Stimulated activated CD4-positive, alpha-beta T cell treated with anti-CD3 and anti-CD28 coated beads, Interleukin-1b, Interleukin-23, amount 100 ng/mL, for 1 hour (primary cell): Measurements from ENCODE around the gene CS.
A peak's percentile ranks its signal among the peaks of the same experiment; 100 is the strongest.
"Not testable (repeated sequence)": the region's sequence is repeated elsewhere in the genome, so short reads cannot be mapped to it uniquely, and the experiment has no call there.

ENCODE experiments used
- DNase-seq, 2 donors: peaks; one replicate each; pipeline ENCODE4 v3.0.0-alpha.2; 2020; ENCODE audit warnings: low read depth in 2 of 2

Gene CS

DNA sequence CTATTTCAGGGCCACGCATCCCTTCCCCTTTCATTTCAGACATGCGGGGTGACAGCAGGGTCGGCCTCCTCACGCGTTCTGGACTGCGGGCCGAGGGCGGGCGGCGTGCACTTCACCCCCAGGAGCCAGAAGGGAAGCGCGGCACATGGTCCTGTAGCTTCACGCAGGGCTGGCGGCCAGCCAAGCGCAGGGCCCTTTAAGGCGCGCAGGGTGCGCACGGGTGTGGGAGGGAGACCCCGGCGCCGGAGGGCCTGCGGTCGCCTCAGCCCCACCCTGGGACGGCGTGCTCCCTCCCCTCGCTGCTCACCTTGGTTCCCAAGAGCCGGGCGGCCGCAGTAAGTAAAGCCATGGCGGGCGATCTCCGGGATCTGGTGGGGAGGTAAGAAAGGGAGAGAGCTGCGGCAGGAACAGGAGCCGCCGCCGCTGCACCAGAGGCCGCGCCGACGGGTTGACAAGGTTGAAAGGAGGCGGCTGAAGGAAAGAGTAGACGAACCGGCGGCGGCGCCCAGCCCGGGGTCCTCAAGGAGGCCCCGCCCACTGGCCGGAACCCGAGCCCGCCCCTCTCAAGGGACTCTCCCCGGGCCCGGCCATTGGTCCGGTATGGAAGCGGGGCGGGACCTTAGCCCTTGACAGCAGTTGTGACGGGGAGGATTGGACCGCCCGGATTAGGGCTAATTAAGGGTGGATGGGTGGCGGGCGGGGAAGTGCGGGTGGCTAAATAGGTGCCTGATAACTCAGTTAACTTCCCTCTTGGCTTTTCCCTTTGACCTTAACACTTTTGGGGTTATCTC is at the start of gene CS:
Gene CS (minus strand): TSS at position 478 of the 791 bp plus-strand sequence. CDS start 129 bp downstream, at position 349.
- peak; percentile 95 to 97 for DNase-seq

DNA sequence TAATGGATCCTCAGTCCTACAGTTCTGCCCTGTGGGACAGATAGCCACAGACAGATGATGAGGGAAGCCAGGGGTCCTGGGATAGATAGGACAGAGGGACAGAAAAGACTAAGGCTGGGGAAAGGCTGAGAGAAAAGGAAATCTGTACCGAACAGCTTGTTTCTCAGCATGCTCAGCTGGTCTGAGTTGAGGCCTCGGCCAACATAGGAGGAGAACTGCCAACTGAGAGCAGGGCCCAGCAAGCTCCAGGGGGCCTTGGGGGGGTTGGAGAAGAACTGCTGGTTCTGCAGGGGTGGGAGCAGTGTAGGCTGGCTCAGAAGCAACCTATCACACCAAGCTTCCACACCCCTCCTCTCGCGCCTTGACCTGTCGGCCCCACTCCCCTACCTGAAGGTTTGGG is 48.6 kb upstream of the CS start:
- DNase-seq, result no peak

DNA sequence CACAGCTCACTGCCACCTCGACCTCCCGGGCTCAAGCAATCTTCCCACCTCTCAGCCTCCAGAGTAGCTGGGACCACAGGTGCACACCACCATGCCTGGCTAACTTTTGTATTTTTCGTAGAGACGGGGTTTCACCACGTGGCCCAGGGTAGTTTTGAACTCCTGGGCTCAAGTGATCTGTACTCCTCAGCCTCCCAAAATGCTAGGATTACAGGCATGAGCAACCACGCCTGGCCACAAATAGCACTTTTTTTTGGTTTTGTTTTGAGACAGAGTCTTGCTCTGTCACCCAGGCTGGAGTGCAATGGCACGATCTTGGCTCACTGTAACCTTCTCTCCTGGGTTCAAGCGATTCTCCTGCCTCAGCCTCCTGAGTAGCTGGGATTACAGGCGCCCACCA is 47.1 kb upstream of the CS start:
- not testable (repeated sequence) for DNase-seq

DNA sequence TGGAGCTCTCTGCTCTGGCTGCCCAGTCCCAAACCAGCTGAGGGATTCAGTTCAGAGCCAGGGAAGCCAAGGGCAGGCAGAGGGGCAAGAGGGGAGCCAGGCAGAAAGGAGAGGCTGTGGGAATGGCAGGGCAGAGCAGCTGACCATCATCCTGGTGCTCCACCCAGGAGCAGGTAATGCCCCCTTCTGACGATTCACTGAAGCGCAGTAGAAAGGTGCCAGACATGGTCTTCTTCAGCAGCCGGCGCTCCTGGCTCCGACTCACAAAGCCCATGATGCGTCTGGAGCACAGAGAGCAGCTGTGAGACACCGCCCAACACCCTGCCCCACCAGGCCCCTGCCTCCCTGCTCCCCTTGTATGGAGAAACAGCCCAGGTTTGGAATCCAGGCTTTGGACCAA is 46.5 kb upstream of the CS start:
- DNase-seq, result no peak

DNA sequence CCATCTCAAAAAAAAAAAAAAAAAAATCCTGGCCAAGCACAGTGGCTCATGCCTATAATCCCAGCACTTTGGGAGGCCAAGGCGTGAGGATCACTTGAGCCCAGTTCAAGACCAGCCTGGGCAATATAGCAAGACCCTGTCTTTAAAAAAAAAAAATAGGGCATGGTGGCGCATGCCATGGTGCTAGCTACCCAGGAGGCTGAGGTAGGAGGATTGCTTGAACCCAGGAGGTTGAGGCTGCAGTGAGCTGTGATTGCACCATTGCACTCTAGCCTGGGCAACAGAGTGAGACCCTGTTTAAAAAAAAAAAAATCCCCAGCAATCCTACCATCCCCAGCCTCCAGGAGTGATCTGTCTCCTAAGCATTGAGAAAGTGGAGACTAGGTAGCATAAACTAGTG is 42.2 kb upstream of the CS start:
- not testable (repeated sequence) for DNase-seq

DNA sequence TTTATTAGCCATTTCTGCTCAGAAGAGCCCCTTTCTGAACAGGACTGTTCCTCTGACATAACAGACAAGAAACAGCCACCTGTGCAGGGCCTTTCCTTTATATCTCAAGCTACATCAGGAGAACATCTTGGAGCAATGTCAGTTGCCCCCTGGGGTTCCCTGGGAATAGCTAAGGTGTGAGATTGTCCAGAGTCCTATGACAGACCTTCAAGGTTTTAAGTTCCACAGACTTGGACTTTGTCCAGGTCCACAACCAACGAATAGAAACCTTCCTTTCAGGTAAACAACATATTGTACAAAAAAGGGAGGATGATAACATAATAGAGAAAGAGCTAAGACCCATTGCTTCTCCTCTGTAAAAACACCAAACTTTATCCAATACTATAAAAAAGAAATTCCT is 41.5 kb upstream of the CS start:
- no peak for DNase-seq

DNA sequence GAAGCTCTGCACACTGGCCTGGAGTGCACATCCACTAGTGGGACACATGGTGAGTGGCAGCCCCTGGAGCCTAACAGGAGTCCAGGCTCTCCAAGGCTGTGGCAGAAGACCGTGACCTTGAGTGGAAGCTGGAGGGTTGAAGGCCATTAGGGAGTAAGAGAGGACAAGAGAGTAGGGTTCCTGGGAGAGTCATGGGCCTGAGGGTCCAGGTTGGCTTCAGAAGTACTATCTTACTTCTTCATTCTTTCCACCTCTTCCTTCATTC is 39.0 kb upstream of the CS start:
- DNase-seq, result no peak

DNA sequence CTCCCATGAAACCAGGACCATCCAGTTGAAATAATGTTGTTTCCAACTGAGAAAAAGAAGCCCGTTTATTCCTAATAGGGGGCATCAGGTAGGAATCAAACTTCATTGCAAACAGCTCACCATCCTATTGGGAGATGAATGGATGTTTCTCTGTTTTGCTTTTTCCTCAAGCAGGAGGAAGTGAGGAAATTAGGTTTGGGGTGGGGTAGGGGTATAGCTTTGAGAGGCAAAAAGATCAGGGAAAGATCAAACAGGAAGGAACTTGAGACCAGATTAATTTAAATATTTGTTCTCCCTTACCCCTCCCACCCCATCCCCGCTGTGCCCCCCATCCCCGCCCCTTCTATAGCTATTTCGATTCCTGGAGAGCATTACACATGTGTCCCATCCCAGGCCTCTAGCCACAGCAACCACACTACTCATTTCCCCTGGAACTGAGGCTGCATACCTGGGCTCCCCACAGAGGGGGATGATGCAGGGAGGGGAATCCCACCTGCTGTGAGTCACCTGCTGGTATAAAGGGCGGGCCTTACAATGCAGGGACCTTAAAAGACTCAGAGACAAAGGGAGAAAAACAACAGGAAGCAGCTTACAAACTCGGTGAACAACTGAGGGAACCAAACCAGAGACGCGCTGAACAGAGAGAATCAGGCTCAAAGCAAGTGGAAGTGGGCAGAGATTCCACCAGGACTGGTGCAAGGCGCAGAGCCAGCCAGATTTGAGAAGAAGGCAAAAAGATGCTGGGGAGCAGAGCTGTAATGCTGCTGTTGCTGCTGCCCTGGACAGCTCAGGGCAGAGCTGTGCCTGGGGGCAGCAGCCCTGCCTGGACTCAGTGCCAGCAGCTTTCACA is 38.4 kb upstream of the CS start, which contains the start of gene IL23A:
Gene IL23A (plus strand): TSS at position 577 of the 850 bp plus-strand sequence. CDS start 161 bp downstream, at position 738.
- peak; percentile 61 to 76 for DNase-seq

DNA sequence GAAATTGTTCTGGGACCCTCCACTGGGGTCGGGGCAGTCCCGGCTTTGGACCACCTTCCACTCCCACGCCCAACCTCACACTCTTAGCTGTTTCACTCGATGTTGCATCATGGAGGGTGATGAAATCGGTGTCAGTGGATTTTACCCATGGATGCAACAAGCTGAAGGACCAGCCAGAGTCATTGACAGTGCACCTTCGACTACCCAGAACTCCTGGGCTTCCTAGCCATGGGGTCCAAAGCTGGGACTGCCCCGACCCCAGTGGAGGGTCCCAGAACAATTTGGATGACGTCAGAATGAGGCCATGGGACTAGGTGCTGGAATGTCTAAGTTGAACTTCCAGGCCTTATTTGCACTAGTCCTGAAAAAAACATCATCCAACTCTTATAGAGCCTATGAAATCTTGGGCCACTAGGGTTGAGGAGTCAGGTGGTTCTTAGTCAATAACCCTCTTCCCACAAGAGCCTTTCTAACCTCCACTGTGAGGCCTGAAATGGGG is 37.7 kb upstream of the CS start:
- DNase-seq, result no peak

DNA sequence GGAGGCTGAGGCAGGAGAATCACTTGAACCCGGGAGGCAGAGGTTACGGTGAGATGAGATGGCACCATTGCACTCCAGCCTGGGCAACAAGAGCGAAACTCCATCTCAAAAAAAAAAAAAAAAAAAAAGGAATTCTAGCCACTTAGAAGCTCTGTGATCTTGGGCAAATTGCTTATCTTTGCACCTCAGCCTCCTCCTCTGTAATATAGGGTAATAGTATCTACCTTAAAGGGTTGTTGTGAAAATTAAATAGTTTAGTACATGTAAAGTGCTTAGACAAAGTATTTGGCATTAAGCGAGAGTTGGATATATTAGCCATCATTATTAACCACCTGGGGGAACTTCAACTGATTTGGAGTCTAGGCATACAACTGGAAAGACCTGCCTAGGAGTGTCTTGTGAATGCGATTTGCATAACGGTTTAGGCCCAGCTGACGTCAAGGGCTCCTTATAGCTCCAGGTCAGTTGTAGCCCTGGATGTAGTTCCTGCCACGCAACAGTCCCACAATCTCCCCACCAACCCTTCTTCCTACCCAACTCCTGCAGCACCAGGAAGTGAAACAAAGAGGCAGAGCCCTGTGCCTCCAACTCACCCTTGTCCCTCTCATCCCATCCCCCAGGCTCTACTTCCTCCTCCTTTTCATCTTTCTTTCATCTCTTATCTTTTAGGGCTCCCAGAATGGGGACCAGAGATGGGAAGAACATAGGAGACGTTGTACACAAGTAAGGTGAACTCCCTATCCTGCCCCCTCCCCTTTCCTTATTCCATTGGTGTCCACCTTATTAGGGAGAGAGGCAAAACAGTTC is 36.4 kb upstream of the CS start:
- DNase-seq, result no peak

DNA sequence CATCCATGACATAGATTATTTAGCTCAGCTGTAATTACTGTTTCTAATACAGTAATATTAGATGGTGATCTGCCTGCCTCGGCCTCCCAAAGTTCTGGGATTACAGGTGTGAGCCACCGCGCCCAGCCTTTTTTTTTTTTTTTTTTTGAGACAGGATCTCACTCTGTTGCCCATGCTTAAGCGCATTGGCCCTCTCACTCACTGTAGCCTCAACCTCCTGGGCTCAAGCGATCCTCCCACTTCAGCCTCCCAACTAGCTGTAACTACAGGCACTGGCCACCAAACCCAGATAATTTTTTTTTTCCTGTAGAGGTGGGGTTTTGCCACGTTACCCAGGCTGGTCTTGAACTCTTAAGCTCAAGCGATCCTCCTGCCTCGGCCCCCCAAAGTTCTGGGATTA is 35.4 kb upstream of the CS start:
- DNase-seq, result not testable (repeated sequence)

DNA sequence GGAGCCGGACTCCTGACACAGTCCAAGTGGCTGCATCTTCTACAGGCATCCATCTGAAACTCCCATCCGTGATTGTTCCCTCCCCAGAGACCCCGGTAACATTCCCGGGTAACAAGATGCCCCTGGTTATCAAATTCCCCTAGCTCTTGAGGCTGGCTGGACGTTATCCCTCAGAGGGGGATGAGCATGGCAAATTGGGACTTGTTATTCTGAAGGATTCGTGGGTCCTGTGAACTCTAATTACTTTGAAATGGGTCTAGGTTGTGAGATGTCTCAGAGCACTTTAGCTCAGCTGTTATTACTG is 34.3 kb upstream of the CS start:
- DNase-seq, result no peak

DNA sequence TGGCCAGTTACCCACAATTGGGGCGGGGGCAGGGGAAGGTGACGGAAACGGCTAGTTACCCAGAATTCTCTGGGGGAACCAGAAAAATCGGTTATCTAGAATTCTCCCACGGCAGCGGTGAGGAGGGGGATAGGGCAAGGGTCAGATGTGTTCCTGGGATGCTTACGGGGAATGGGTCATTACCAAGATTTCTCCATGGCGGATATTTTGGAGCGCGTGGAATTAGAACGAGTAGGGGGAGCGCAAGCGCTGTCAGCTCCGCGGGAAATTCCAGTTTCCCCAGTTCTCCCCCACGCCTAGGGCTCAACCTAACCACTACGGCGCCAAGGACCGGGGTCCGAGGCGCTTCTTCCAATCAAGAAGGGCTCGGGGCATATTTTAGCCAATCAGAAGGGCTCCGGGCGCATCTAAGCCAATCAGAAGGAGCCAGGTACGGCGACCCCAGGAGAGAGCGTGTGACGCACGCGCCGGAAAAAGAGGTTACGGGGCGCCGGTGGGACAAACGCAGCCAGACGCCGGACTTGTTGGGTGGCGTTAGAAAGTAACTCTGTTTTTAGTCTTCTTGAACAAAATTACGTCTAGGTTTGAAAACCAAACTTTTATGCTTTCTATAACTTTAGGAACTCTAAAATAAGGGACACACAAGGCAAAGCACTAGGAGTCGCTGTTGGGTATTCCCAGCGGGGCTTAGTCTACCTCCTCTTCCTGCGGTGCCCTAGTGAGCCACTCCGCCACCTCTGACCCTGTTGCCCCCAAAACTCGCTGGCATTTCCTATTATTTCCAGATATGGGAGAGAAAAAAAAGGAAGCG is 33.8 kb upstream of the CS start, which contains the start of gene PAN2:
Gene PAN2 (minus strand): TSS at position 322 of the 811 bp plus-strand sequence. CDS start 906 bp downstream, outside the sequence.
- peak; percentile 80 to 82 for DNase-seq

DNA sequence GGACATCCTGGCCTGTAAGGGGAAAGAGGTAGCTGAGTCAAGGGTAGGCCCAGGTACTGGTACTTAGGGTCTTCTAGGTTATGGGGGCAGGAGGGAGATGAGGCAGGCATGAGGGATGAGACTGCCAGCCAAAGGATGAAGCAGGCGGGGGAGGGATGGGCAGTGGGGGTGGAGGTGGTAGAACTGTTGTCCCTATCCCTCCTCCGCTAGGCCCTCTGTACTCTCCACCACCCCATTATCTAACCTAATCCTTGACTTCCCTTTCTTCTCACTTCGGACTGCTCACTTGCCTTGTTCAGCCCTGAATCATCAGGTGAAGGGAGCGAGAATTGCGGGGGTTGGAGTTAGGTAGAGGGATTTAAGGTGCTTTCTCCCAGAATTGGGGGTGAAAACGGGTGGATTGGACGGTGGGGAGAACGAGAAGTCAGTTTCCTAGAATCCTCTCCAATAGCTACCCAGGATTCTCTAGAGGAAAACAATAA is 33.1 kb upstream of the CS start:
- no peak for DNase-seq

DNA sequence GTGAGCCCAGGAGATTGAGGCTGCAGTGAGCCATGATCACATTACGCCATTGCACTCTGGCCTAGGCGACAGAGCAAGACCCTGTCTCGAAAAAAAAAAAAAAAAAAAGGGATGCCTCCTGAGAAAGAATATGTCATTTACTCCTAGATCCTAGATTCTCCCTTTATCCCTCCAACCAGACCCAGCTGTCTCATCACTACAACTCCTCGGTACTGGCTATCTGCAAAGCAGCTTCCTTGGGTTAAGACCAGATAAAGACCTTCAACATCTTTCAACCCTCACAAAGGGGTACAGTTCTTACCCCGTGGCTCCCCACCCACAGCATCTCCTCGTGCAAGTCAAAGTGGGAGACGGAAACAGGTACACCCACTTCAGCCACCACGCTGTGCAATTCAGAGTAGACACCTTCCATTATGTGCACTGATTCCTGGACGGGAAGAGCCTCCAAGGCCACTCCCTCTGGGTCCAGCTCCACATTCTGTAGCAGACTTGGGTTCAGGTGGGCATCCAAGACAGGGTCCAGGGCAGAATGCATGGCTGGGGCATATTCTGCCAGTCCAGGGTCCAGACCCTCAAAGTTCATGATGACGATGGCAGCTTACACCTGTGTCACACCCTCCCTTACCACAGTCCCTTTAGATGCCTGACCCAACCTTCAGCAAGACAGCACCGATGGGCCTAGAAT is 32.5 kb upstream of the CS start:
- no peak for DNase-seq

DNA sequence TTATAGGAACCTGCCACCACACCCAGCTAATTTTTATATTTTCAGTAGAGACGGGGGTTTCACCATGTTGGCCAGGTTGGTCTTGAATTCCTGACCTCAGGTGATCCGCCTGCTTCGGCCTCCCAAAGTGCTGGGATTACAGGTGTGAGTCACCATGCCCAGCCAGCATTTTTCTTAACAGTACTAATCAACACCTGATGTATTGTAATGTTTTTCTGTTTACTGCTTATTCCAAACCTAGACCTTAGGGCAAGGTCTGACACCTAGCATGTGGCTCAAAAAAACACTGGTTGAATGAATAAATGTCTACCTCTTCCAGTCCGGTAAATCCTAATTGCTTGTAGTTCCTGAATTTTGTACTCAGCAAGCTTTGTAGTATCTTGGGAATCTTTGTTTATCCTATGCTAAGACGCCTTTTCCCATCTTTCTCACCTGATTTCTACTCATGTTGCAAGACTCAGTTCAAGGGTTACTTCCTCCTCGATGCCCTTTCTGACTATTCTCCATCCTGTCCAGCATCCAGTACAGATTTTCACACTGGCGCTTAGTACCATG is 30.9 kb upstream of the CS start:
- no peak for DNase-seq

DNA sequence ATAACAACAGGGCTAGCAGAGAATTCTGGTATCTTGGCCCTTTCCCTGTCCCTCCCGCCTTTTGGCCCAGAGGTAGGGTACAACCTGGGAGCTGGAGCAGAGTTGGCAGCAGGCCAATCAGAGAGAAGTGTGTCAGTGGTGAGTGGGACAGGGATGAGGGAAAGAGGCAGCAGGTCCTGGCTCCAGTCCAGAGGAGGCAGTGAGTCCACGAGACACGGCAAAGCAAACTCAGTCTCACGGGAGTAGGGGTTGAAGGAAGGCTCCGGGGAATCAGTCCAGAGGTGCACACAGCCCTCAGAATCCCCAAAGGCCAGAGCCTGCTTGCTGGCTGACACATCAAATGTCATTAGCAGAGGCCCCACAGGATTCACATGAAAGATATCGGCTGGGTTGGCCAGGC is 26.4 kb upstream of the CS start:
- no peak for DNase-seq

DNA sequence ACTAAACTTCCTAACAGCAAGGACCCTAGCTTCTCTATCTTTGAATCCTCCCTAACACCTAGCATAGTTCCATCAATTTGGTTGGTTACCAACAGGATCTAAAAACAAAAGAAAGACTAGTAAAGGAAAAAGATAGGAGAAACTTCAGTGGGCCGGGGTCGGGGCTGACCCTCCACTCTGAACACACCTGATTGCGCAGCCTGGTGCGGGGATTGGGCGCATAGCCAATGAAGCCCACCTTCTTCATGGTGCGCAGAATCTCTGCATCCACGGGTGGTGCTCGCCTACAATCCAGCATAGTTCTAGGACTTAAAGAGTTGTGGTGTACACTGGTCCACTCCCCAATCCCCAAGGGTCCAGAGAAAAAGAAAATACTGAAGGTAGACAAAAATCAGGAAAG is 26.0 kb upstream of the CS start:
- DNase-seq, result no peak

DNA sequence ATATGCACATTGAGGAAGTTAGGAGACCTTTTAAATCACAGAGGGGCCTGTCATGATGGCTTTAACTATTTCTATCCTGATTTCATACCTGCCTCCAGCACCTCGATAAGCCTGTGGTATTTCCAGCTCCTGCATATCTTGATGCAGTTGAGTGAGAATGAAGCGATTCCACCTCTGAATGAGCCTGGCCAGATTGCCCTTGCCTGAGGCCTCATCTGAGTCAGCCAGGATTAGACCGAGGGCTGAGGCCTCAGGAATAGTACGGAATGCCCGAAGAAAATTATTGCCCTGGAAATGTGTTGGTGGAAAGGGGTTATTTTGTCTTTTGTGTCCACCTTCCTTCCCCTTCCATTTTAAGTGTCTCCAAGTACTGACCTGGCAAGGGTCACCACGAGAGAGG is 24.1 kb upstream of the CS start:
- DNase-seq, result no peak

DNA sequence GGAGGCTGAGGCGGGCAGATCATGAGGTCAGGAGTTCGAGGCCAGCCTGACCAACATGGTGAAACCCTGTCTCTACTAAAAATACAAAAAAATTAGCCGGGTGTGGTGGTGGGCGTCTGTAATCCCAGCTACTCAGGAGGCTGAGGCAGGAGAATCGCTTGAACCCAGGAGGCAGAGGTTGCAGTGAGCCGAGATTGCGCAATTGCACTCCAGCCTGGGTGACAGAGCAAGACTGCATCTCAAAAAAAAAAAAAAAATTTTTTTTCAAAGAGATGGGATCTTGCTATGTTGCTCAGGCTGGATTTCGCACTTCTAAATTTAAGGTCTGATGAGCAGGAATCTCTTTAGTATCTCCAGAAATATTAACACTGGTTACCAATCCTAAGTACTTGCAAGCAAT is 21.5 kb upstream of the CS start:
- DNase-seq, result not testable (repeated sequence)
